ENCODE data around the gene ANKRD39.

The ANKRD39 gene

DNA sequence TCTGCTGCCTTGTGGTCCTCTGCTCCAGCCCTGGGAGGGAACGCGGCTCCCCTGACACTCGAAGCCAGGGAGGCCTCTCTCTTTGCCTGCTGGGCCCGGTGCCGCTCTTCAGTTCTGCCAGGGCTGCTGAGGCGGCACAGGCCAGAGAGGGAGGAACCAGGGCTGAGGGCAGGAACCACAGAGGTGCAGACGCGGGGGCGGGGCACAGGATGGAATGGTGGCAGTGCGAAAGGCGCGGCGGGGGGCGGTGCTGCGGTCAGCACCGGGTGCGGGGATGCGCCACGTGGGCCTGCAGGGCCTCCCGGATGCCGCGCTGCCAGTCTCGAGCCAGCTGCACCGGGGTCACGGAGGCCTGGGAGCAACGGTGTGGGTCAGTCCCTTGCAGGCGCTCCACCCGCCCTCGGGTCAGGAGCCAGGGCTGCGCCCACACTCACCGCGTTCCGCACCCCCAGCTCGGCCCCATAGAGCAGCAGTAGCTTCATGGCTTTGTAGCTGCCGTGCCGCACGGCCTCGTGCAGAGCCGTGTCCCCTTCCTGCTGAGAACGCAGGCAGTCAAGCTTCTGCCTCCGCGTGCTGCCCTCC lies 18.4 kb downstream of the ANKRD39 start:
- Mint-ChIP-seq H3K36me3 (ENCODE audit: low read depth) (peaks cover 18% of the 10 kb centered on the region), H3K27ac (peak overlapping the region; percentile 36), H3K9me3 (no peaks in the 10 kb centered on the region), H3K27me3 (ENCODE audit: low read depth) (no peaks in the 10 kb centered on the region), H3K4me3 (peak overlapping the region; percentile 25), H3K4me1 (ENCODE audit: low read depth) (peaks cover 10% of the 10 kb centered on the region)

DNA sequence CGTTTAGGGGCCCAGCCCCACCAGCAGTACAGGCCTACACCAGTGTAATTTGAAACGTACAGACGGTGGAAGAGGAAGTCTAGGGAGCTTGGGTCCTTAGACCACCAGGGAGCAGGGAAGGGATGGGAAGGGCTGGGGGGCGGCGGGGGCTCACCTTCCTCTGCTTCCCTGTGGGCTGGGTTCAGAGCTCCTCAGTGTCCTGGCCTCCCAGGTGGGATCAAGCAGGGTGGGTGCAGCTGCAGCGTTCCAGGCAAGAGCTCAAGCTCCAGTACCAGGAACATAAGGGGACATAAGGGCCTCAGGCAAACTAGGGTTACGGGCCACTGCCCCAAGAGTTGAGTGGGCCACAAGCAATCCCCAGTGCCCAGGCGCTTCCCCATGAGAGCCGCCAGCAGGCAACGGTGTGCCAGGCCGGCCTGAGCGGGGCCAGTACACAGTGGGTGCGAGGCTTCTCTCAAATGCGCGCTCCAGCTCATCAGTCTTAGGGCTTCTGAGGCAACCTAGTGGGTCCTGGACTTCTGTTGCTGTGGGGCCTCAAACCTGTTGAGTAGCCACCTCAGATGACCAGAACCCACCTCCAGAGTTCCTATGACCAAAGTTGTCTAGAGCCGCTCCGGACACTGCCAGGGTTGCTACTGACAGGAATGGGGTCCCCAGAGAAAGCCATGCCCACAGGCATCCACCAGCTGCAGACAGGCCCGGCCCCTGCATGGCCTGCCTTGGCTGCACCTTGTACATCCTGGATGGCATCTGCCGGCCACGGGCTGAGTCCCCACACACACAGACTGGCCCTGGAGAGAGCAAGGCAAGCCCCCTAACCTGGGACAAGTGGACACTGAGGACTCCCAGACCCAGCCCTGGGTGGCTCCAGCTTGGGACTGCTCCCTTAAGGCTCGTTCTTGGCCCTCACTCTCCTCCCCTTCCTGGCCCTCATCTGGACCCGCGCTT lies 19.2 kb downstream of the ANKRD39 start:
- peak overlapping the region; percentile 36 for H3K27ac Mint-ChIP-seq
- H3K27me3 Mint-ChIP-seq (ENCODE audit: low read depth) = no peaks in the 10 kb centered on the region
- H3K9me3 Mint-ChIP-seq = no peaks in the 10 kb centered on the region
- peaks cover 18% of the 10 kb centered on the region for H3K36me3 Mint-ChIP-seq (ENCODE audit: low read depth)
- peak overlapping the region; percentile 25 for H3K4me3 Mint-ChIP-seq
- H3K4me1 Mint-ChIP-seq (ENCODE audit: low read depth) = peaks cover 10% of the 10 kb centered on the region

DNA sequence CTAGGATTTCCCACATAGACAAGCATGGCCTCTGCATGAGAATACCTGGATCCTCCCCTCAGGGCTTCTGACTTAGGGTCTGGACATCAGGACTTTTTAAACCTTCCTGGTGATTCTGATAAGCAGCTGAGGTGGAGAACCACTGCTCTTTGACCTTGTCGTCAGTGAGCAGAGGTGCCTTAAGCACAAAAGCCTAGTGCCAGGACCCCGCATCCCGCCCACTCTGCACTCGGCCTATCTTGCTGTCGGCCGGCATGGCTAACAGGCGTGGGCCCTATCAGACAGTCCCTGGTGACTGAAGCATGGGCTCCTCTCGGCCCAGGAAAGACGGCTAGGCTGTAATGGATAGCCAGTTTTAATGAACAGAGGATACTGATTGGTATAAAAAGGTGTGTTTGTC lies 20.2 kb downstream of the ANKRD39 start:
- H3K36me3 Mint-ChIP-seq (ENCODE audit: low read depth) = peaks cover 20% of the 10 kb centered on the region

DNA sequence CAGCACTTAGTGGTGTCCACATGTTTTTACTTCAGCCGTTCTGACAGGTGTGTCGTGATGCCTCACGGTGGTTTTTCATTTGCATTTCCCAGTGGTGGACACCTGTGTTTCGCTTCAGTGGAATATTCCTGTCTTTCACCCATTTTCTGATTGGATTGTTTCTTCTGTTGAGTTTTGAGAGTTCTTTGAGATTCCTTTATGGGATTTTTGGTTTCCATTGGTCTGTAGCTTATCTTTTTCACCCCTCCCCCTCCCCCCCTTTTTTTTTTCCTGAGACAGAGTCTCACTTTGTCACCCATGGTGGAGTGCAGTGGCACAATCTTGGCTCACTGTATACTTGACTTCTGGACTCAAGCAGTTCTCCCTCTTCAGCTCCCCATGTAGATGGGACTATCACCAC lies 22.0 kb downstream of the ANKRD39 start:
- no peak overlapping the region for H3K4me3 Mint-ChIP-seq
- no peaks in the 10 kb centered on the region for H3K9me3 Mint-ChIP-seq
- H3K36me3 Mint-ChIP-seq (ENCODE audit: low read depth) = peaks cover 22% of the 10 kb centered on the region
- H3K27me3 Mint-ChIP-seq (ENCODE audit: low read depth) = no peaks in the 10 kb centered on the region
- H3K27ac Mint-ChIP-seq = no peak overlapping the region
- peaks cover 6% of the 10 kb centered on the region for H3K4me1 Mint-ChIP-seq (ENCODE audit: low read depth)

More for the DNA sequence above, 20.2 kb downstream of the ANKRD39 start:
- H3K9me3 Mint-ChIP-seq = no peaks in the 10 kb centered on the region
- H3K4me3 Mint-ChIP-seq = no peak overlapping the region
- H3K27me3 Mint-ChIP-seq (ENCODE audit: low read depth) = no peaks in the 10 kb centered on the region
- H3K27ac Mint-ChIP-seq = no peak overlapping the region
- peaks cover 6% of the 10 kb centered on the region for H3K4me1 Mint-ChIP-seq (ENCODE audit: low read depth)

DNA sequence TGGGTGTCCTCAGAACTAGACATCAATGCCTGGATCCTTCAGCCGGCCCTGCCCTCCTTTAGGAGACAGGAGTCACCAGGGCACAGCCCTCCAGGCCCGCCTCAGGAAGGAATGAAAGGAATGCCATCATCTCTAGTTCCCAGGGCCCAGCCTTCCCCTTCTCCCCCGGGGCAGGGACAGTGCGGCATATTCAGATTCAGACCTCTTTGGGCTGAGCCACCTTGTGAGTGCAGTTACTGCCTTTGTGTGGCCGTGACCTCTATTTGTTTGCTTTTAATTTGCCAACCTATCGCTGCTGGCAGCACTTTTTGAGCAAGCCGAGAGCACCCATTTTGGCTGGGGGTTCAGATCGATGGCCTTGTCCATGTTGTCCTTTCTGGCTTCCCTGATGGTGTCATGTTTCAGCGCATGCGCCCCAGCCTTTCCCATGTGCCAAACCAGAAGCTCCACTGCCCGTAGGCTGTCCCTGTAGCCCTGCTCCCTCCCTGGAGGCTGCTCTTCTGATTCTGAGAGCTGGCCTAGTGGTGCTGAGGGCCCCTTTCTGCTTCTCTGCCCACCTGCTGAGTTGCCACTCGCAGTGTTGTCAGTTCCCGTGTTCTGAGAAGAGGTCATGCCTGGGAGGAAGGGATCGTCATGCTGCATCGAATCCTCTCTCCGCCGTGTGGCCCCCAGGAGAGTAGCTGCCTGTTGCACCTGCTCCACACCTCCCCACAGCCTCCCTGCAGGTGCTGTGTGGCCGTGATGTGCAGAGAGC lies 24.9 kb downstream of the ANKRD39 start:
- Mint-ChIP-seq H3K27me3 (ENCODE audit: low read depth) (no peaks in the 10 kb centered on the region), H3K4me1 (ENCODE audit: low read depth) (no peaks in the 10 kb centered on the region), H3K27ac (no peak overlapping the region), H3K36me3 (ENCODE audit: low read depth) (peaks cover 31% of the 10 kb centered on the region), H3K4me3 (no peak overlapping the region), H3K9me3 (no peaks in the 10 kb centered on the region)

DNA sequence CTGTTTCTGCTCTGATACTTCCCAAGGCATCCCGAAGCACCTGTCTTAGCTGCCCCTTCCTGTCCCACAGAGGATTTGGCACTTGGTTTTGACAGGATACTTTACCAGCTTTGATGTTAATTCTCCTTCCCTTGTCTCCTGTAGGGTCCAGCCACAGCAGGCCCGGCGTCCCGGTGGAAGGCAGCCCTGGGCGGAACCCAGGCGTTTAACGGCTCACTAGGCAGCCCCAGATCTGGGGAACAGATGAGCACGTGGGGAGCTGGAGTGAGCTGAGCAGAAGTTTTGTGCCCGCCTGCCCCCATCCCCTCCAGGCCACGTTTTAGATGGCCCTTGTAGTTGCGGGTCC lies 25.4 kb downstream of the ANKRD39 start:
- Mint-ChIP-seq H3K27me3 (ENCODE audit: low read depth) (no peaks in the 10 kb centered on the region), H3K4me3 (no peak overlapping the region), H3K27ac (no peak overlapping the region), H3K4me1 (ENCODE audit: low read depth) (no peaks in the 10 kb centered on the region), H3K36me3 (ENCODE audit: low read depth) (peaks cover 31% of the 10 kb centered on the region), H3K9me3 (no peaks in the 10 kb centered on the region)

DNA sequence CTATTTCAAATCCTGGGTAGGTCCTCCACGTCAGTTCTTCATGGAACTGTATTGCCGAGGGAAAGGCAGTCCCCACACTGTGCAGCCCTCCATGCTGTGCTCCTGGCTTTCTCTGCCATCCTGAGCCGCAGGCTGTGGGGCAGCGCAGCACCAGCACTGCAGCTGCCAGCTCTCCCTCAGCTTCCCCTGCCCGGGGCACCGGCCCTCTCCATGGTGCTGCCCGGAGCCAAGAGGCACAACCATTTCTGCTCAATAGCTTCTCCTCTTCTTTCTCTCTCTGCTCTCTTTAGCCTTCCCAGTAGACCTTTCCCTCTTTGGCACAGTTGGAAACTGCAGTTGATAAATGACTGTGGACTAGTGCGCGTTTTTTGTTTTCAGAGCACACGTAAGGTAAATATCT lies 26.1 kb downstream of the ANKRD39 start:
- Mint-ChIP-seq H3K4me1 (ENCODE audit: low read depth) (no peaks in the 10 kb centered on the region), H3K27ac (no peak overlapping the region), H3K36me3 (ENCODE audit: low read depth) (peaks cover 30% of the 10 kb centered on the region), H3K9me3 (no peaks in the 10 kb centered on the region), H3K4me3 (no peak overlapping the region), H3K27me3 (ENCODE audit: low read depth) (no peaks in the 10 kb centered on the region)

DNA sequence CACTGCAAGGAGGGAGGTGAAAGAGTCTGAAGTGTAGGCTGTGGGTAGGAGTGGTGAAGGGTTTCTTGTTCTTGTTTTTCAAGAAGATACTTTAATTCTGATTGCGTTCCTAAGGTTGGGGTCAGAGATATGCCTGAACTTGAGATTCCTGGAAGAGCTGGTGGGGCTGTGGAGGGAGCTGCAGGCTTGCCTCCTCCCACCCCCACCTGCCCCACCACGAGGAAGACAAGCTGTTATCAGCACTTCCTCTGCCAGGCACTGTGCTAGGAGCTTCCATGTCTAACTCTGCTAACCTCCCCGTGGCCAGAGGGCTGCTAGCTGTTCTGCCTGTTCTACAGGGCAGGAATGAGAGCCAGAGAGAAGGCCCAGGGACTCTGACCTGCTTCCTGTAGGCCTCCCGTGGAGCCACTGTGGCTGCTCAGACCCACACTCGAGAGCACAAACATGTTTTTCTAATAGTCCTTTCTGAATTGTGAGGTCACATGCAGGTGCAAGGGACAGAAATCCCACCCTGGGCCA lies 27.7 kb downstream of the ANKRD39 start:
- no peaks in the 10 kb centered on the region for H3K9me3 Mint-ChIP-seq
- H3K4me1 Mint-ChIP-seq (ENCODE audit: low read depth) = no peaks in the 10 kb centered on the region
- H3K27ac Mint-ChIP-seq = peak overlapping the region; percentile 23
- H3K27me3 Mint-ChIP-seq (ENCODE audit: low read depth) = no peaks in the 10 kb centered on the region
- H3K36me3 Mint-ChIP-seq (ENCODE audit: low read depth) = peaks cover 31% of the 10 kb centered on the region
- H3K4me3 Mint-ChIP-seq = no peak overlapping the region

DNA sequence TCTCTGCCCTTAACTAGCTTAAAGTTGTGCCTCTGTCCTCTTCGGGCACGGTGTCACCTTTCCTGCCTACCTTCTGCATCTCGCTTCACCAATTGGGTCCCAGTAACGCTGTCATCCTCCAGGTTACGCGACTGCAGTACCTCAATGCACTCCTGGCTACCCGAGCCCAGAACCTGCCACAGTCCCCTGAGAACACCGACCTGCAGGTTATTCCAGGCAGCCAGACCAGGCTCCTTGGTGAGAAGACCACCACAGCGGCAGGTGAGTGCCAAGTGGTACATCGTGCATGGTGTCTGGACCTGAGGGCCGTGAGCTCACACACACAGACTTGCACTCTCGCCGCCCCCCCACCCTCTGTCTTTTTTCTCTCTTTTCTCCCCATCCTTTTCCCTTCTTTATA lies 28.9 kb downstream of the ANKRD39 start:
- Mint-ChIP-seq H3K36me3 (ENCODE audit: low read depth) (peaks cover 30% of the 10 kb centered on the region), H3K4me1 (ENCODE audit: low read depth) (no peaks in the 10 kb centered on the region), H3K9me3 (no peaks in the 10 kb centered on the region), H3K27ac (no peak overlapping the region), H3K27me3 (ENCODE audit: low read depth) (no peaks in the 10 kb centered on the region), H3K4me3 (no peak overlapping the region)

DNA sequence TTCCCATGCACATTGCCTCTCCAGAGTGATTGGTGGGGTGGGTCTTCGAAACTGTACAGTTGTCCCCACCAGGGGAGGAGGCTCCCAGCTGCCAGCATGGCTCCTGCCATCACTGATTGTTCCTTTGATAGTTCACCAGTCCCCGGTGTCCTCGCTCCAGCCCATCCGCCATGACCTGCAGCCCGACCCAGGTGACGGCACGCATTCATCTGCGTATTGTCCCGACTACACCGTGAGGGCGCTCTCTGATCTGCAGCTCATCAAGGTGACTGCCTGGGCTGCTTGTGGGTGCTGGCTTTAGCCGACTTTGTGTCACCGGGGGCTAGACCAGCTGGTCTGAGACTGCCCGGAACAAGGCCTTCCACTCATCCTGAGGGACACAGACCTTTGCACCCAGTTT lies 29.4 kb downstream of the ANKRD39 start:
- peaks cover 30% of the 10 kb centered on the region for H3K36me3 Mint-ChIP-seq (ENCODE audit: low read depth)
- no peaks in the 10 kb centered on the region for H3K9me3 Mint-ChIP-seq
- H3K4me1 Mint-ChIP-seq (ENCODE audit: low read depth) = no peaks in the 10 kb centered on the region
- H3K27ac Mint-ChIP-seq = no peak overlapping the region
- no peak overlapping the region for H3K4me3 Mint-ChIP-seq
- H3K27me3 Mint-ChIP-seq (ENCODE audit: low read depth) = no peaks in the 10 kb centered on the region

DNA sequence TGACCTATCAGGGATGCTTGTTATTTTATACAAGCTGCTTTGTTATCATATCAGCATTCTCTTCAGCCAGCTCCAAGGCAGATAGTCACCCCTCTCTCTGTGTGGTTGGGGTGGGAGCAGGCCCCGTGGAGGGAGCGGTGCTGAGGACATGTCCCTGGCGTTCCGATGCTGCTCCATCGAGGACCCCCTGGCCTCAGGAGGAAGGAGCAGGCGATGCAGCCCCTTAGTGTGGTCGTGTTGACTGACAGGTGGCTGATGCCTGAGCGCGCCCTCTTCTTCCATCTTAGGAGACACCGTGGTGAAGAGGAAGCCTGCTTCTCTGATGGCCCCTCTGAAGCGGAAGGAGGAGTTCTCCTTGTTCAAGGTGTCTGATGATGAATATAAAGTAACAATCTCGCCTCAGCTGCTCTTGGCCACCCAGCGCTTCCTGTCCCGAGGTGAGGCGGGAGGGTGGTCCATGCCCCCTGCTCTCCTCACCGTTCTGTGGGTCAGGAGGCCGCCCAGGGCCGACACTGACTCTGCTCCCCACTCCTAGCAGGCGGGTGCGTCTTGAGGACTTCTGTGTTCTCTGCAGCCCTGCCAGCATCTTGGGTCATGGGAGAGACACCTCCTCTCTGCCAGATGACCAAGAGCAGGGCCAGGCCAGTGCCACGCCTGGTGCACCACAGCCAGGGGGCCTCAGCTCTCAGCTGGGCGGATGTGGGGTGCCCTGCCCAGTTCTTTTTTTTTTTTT lies 31.1 kb downstream of the ANKRD39 start:
- Mint-ChIP-seq H3K4me1 (ENCODE audit: low read depth) (no peaks in the 10 kb centered on the region), H3K27me3 (ENCODE audit: low read depth) (no peaks in the 10 kb centered on the region), H3K36me3 (ENCODE audit: low read depth) (peaks cover 23% of the 10 kb centered on the region), H3K27ac (no peak overlapping the region), H3K4me3 (no peak overlapping the region), H3K9me3 (no peaks in the 10 kb centered on the region)

DNA sequence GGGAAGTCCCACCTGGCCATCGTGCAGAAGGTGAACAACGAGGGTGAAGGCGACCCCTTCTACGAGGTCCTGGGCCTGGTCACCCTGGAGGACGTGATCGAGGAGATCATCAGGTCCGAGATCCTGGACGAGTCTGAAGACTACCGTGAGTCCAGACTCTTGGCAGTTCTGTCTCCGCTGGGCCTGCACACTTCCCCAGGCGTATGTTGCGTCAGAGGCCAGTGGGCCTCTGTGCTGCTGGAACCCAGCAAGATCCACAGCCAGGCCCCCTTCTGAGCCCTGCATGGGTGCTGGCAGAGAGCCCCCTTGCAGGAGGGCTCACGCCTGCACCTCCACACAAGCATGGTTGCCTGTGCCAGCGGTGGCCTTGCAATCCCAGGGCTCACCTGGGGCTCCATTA lies 32.8 kb downstream of the ANKRD39 start:
- H3K9me3 Mint-ChIP-seq = no peaks in the 10 kb centered on the region
- H3K4me3 Mint-ChIP-seq = no peak overlapping the region
- no peak overlapping the region for H3K27ac Mint-ChIP-seq
- H3K36me3 Mint-ChIP-seq (ENCODE audit: low read depth) = peaks cover 20% of the 10 kb centered on the region
- no peaks in the 10 kb centered on the region for H3K27me3 Mint-ChIP-seq (ENCODE audit: low read depth)
- H3K4me1 Mint-ChIP-seq (ENCODE audit: low read depth) = peaks cover 12% of the 10 kb centered on the region

DNA sequence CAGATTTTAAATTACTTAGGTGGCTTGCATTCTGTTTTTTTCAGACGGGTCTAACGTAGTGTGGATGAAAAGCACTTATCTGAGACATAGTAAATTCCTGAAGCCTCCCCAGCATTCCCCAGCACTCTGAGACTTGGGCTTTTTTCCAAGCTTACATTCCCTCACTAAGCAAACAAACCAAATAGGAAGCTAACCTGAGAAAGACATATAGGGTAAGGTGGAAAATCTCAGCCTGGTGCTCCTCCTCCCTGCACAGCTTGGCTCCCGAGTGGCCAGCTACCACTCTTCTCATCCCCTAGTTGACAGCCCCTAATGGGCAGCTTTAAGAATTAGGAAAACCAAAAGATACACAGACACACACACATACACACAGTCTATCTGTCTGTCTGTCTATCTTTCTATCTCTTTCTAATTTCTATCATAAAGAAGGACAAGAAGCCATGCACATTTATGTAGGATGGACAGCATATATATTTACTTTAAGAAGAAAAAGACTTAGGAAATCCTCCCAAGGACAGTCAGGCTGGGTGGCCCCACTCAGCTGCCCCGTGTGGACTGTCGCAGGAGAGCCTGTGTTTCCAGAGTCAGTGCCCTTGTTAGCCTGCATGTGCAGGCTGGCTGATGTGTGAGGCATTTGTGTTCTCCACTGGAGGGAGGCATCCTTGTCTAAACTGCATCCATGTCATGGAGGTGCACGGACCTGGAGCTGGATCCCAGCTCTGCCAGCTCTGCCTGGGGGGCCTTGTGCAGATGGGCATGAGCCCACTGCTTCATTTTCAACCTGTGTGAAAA lies 33.5 kb downstream of the ANKRD39 start:
- Mint-ChIP-seq H3K4me3 (no peak overlapping the region), H3K36me3 (ENCODE audit: low read depth) (peaks cover 22% of the 10 kb centered on the region), H3K4me1 (ENCODE audit: low read depth) (peaks cover 19% of the 10 kb centered on the region), H3K9me3 (no peaks in the 10 kb centered on the region), H3K27ac (no peak overlapping the region), H3K27me3 (ENCODE audit: low read depth) (no peaks in the 10 kb centered on the region)
